PC-3 (cell line): Measurements from ENCODE around the gene SRGAP3.

Experiments used
- EZH2 ChIP-seq: fragments of 300-600 bp; sonication (generic); IDR thresholded peaks from one replicate; pipeline ENCODE4 v1.6.1; 2017; ENCODE audit warnings: antibody characterized with exemption, mild to moderate bottlenecking, low read length; ENCODE audit not compliant: unreplicated experiment
- TF ChIP-seq, protein P1 (sequence below): fragments of 300-600 bp; sonication (generic); conservative IDR thresholded peaks from 2 replicates; pipeline ENCODE4 v1.5.1; 2017; ENCODE audit warnings: antibody characterized with exemption, low read depth, mild to moderate bottlenecking, low read length

GRCh38 chr3:8932507-8932906 lies 316.9 kb downstream of the SRGAP3 start:
- no peak for TF ChIP-seq EZH2
- TF ChIP-seq, protein P1, sequence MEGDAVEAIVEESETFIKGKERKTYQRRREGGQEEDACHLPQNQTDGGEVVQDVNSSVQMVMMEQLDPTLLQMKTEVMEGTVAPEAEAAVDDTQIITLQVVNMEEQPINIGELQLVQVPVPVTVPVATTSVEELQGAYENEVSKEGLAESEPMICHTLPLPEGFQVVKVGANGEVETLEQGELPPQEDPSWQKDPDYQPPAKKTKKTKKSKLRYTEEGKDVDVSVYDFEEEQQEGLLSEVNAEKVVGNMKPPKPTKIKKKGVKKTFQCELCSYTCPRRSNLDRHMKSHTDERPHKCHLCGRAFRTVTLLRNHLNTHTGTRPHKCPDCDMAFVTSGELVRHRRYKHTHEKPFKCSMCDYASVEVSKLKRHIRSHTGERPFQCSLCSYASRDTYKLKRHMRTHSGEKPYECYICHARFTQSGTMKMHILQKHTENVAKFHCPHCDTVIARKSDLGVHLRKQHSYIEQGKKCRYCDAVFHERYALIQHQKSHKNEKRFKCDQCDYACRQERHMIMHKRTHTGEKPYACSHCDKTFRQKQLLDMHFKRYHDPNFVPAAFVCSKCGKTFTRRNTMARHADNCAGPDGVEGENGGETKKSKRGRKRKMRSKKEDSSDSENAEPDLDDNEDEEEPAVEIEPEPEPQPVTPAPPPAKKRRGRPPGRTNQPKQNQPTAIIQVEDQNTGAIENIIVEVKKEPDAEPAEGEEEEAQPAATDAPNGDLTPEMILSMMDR: no peak
